Cerebellar cortex (tissue), 1 donor: Measurements from ENCODE around the gene BRI3.
"Not testable (repeated sequence)": the region's sequence is repeated elsewhere in the genome, so short reads cannot be mapped to it uniquely, and the experiment has no call there.

Source experiments
- DNase-seq: peaks from one replicate; pipeline ENCODE4 v3.0.0-alpha.2; 2015; ENCODE audit warnings: low spot score

BRI3 gene

GRCh38 chr7:98315318-98315993 lies 34.0 kb downstream of the BRI3 start:
- no peak for DNase-seq

DNA sequence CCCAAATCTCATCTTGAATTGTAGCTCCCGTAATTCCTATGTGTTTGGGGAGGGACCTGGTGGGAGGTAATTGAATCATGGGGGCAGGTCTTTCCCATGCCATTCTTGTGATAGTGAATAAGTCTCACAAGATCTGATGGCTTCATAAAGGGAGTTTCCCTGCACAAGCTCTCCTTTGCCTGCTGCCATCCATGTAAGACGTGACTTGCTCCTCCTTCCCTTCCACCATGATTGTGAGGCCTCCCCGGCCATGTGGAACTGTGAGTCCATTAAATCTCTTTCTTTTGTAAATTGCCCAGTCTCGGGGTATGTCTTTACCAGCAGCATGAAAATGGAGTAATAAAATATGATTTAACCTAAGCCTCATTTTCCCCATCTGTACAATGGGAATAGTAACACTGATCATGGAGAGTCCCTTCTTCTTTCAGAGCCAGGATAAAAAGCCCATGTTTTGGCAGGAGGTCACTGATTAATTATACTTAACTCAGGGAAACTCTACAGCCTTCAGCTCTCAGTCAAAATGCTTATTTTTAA lies 34.6 kb downstream of the BRI3 start:
- DNase-seq = not testable (repeated sequence)

GRCh38 chr7:98317366-98318040 lies 36.0 kb downstream of the BRI3 start:
- DNase-seq = no peak

DNA sequence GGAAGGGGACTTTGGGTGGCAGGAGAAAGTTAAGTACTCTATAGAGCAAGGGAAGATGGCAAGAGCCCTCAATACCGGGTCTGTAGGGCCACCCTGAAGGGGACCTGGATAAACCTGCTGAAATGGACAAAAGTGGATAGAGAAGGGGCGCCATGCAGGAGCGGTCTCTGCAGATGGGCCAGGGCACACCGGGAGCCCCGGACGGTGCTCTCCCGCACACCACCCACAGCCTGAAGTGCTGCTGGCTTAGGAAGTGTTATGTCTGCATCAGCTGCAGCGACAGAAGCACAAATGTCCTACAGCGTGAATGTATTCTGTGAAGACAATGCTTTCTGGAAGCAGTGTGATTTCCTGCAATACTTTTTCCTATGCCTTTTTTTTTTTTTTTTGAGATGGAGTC lies 37.7 kb downstream of the BRI3 start:
- no peak for DNase-seq

- no peak for DNase-seq
Observed at GRCh38 chr7:98321301-98321700, 39.8 kb downstream of the BRI3 start.

DNA sequence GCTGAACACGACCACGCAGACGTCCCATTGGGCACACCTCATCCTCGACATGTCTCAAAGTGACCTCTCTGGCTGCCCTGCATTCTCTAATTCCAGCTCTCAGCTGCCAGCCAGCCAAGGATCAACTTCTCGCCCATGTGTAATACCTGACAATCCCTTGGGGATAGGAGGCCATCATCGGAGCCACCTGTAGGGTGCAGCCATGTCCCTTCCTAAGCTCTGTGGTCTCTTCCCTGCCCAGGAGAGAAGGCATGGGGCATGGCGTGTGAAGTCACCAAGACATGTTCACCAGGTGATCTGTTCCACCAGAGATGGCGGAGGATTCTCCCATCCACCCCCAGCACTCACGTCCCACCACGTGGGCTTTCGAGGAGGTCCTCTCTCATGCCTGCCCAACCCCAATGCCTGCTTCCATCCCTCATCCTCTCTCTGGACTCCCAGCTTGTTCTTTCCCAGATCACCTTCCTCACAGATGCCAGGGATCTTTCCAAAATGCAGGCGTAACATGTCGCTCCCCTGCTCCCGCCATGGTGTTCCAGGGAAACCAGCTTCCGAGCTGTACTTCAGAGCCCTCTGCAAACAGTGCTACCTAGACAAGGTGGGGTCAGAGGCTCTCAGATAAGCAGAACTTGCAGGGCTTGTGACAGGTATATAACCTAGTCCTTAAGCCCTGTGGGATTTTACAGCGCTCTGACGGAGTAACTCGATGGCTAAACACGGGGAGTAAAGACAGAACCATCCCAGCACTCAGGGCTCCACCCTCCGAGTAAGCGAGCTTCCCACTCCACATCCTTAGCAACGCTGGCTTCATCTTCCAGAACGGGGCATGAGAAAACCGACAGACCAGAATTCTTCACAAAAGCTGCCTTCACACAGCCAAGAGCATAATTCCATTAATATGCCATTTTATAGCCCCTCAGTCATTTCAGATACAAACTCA lies 41.1 kb downstream of the BRI3 start:
- DNase-seq = no peak

- no peak for DNase-seq
Observed at GRCh38 chr7:98323597-98324322, 42.3 kb downstream of the BRI3 start.

DNA sequence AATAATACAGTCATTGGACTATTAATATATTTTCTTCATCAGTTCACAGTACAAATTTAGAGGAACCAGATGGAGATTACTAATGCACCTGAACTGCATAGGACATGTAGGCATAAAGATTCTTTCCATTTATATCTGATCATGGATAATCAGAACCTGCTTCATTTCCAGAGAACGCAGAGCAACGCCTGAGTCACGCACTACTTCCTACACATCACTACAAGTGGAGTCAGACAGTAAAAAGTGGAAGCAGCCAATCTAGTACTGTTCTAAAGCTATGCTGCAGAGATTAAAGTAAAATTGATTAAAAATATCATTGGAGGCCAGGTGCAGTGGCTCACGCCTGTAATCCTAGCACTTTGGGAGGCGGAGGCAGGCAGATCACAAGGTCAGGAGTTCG lies 43.3 kb downstream of the BRI3 start:
- no peak for DNase-seq

DNA sequence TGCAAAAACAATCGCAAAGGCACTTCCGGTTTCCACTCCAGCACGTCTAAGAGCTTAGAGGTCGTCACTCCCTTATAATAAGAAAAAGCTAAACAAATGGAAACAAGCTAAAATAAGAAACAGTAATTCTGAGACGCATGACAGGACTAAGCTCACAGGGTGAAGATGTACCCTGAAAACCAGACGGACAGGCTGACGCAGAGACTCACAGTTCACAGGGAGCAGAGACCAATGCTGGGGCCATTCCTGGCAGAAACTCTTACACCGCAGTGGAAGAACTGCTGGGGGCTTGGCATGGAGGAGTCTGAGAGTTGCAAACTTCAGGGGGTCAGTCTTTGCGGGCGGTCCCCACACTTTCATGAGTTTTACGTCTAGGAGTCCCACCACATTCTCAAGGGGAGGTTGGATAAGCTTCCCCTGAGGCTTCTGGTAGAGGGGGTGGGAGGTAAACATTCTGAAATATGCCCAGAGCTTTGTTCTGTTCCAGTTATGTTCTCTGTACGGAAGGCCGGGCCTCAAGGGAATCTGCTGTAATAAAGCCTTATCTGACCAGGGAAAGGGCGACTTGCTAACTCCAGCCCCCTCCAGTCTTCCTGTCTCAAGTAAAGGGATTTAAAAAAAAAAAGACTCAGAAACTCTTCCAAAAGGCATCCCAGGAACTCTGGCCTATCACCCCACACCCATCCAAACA lies 47.8 kb downstream of the BRI3 start:
- DNase-seq = no peak

DNA sequence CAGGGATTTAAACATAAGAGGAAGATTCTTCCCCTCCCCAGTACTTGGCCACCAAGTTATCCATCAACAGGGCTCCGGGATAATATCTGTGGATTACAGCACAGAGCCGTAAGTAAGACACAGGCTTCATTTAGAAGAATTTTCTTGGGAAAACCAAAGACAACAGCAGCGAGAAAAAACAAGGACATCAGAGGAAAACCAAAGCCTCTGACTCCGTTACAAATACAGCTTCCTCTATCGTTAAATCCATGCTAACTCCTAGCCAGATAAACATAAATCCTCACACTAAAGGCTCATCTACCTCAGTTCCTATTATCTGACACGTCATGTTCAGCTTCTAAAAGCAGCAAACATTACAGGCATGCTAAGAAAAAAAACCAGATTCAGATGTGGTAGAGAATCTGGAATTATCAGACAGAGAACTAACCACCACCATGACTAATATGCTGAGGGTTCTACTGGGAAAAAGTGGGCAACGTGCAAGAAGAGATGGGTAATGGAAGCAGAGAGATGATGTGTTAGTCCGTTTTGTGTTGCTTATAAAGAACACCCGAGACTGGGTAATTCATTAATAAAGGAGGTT lies 48.4 kb downstream of the BRI3 start:
- no peak for DNase-seq

- DNase-seq = no peak
Observed at GRCh38 chr7:98330926-98331529, 49.5 kb downstream of the BRI3 start.

DNA sequence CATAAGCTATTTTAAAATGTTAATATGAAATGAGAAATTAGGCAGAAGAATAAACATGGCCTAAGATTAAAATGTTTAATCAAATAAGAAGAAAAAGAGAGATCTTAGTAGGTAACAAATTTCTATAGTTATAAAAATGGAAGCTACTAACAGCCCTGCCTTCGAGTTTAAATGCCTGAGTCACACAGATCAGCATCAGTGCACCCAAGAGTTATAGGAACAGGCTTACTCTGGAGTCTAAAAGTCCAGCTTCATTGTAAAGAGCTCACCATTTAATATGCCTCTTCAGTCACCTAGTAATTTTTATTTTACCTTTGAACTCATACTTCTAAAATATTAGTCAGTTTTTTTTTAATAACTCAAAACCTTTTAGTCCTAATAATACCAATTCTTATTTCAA lies 52.6 kb downstream of the BRI3 start:
- no peak for DNase-seq

GRCh38 chr7:98335411-98335977 lies 54.0 kb downstream of the BRI3 start:
- no peak for DNase-seq

DNA sequence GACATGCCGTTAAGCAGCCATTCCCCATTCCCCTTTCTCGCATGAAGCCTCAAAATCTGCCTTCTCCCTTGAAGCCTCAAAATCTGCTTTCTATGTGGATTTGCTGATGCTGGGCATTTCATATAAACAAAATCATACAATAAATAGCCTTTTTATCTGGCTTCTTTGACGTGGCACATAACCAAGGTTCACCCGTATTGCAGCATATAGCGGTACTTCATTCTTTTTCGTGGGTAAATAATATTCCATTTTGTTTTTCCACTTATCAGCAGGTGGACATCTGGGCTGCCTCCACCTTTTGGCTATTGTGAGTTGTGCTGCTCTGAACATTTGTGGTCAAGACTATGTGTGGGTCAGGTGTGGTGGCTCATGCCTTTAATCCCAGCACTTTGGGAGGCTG lies 57.0 kb downstream of the BRI3 start:
- DNase-seq = no peak

GRCh38 chr7:98339043-98339442 lies 57.6 kb downstream of the BRI3 start:
- no peak for DNase-seq

DNA sequence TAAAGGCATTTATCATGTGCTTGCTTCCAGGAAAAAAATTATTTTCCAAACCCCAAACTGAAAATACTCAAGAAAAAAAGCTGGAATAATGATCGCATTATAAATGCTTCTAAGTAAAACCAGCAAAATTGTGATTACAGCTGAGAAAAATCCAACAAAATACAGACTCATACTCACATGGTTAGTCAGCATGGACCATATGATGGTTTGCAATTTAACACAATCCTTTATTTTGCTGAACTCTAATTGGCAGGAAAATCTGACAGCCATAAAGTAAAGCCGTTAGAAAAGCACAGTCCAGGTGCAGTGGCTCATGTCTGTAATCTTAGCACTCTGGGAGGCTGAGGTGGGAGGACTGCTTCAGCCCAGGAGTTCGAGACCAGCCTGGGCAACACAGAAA lies 59.6 kb downstream of the BRI3 start:
- no peak for DNase-seq
